ENCODE measurements around the gene PTOV1.

- no peak for TF ChIP-seq ZNF10 (tag by site-specific recombination; IDR thresholded peaks at IDR 0.05)
- TF ChIP-seq CTCF (tag by site-specific recombination; IDR thresholded peaks at IDR 0.05), result no peak
Measured at GRCh38 chr19:49837425-49837824, 13.5 kb upstream of the PTOV1 start.

All from HEK293 (cell line).